Mesendoderm (in vitro differentiated cells): Measurements from ENCODE around the gene ERH. TPM values are rescaled to one million over a fixed set of nuclear protein-coding genes. Genes with fewer than 3 reads are reported as not detected.

Experiments used
- DNase-seq: peaks from one replicate; pipeline ENCODE4 v3.0.0; 2013
- H2AK5ac ChIP-seq: 2 replicates; pipeline ENCODE4 v1.6.1; 2013; ENCODE audit warnings: low read length, inconsistent platforms
- H2BK120ac ChIP-seq: 2 replicates; pipeline ENCODE4 v1.6.1; 2013; ENCODE audit warnings: low read depth, mild to moderate bottlenecking, low read length, moderate library complexity, mixed read lengths
- H2BK15ac ChIP-seq: replicated peaks from 2 replicates; pipeline ENCODE4 v1.6.1; 2013; ENCODE audit warnings: low read depth, mild to moderate bottlenecking, moderate library complexity
- H2BK5ac ChIP-seq: 2 replicates; pipeline ENCODE4 v1.6.1; 2013; ENCODE audit warnings: low read length, inconsistent platforms
- H3K18ac ChIP-seq: 2 replicates; pipeline ENCODE4 v1.6.1; 2013; ENCODE audit warnings: mild to moderate bottlenecking, low read length, mixed read lengths
- H3K23ac ChIP-seq: one replicate; pipeline ENCODE4 v1.6.1; 2013; ENCODE audit warnings: low read length
- H3K27ac ChIP-seq: 2 replicates; pipeline ENCODE4 v1.5.1; 2013; ENCODE audit warnings: low read depth, mild to moderate bottlenecking, inconsistent platforms, low read length, moderate library complexity
- H3K27me3 ChIP-seq: 2 replicates; pipeline ENCODE4 v1.6.1; 2013; ENCODE audit warnings: low read length, control low read depth, mild to moderate bottlenecking, inconsistent platforms; ENCODE audit not compliant: insufficient read depth, poor library complexity
- H3K36me3 ChIP-seq: 2 replicates; pipeline ENCODE4 v1.6.1; 2013; ENCODE audit warnings: low read length, inconsistent platforms; ENCODE audit not compliant: control insufficient read depth, insufficient read depth
- H3K4ac ChIP-seq: one replicate; pipeline ENCODE4 v1.6.1; 2013; ENCODE audit warnings: low read depth, mild to moderate bottlenecking, low read length, moderate library complexity
- H3K4me1 ChIP-seq: 2 replicates; pipeline ENCODE4 v1.6.1; 2013; ENCODE audit warnings: low read depth, low read length, inconsistent platforms; ENCODE audit not compliant: control insufficient read depth
- H3K4me2 ChIP-seq: 2 replicates; pipeline ENCODE4 v1.6.1; 2013; ENCODE audit warnings: low read length
- H3K4me3 ChIP-seq: 2 replicates; pipeline ENCODE4 v1.5.1; 2013; ENCODE audit warnings: mild to moderate bottlenecking, low read length
- H3K56ac ChIP-seq: one replicate; pipeline ENCODE4 v1.6.1; 2013; ENCODE audit warnings: low read length
- H3K79me1 ChIP-seq: 2 replicates; pipeline ENCODE4 v1.6.1; 2013; ENCODE audit warnings: low read length, inconsistent platforms
- H3K79me2 ChIP-seq: 2 replicates; pipeline ENCODE4 v1.6.1; 2013; ENCODE audit warnings: mild to moderate bottlenecking, low read length; ENCODE audit not compliant: control insufficient read depth, insufficient read depth
- H3K9ac ChIP-seq: 2 replicates; pipeline ENCODE4 v1.6.1; 2013; ENCODE audit warnings: low read length, inconsistent platforms
- H4K5ac ChIP-seq: one replicate; pipeline ENCODE4 v1.6.1; 2013; ENCODE audit warnings: low read length
- H4K8ac ChIP-seq: one replicate; pipeline ENCODE4 v1.6.1; 2013; ENCODE audit warnings: low read depth, mild to moderate bottlenecking, control low read depth, low read length, moderate library complexity
- WGBS: extraction: QIAGEN DNeasy Blood & Tissue Kit; methylation state at CpG from one replicate; pipeline ENCODE4 v1.1.7; 2013; ENCODE audit warnings: low lambda C conversion rate, missing lambda C conversion rate; ENCODE audit not compliant: insufficient coverage; ENCODE audit errors: extremely low coverage; 5-methylcytosine and 5-hydroxymethylcytosine counted together
- polyA plus RNA-seq, 2 experiments: library from polyadenylated mRNA; stranded (reverse); fragments of 200-250 nt; gene quantifications; one replicate each; pipeline ENCODE4 v1.2.3, GENCODE V29; 2013

The ERH gene
- 380 TPM for polyA plus RNA-seq (2013, experiment 1 of 2)
- polyA plus RNA-seq (2013, experiment 2 of 2) = 374 TPM

GRCh38 chr14:69398053-69398817, at the start of gene ERH, which contains the start of gene SLC39A9:
Gene ERH (minus strand): TSS chr14:69398299. CDS start chr14:69398233, 66 bp downstream.
Gene SLC39A9 (plus strand): TSS chr14:69398692. CDS start chr14:69399370, 678 bp downstream.
- H4K5ac ChIP-seq = no peak within 1 kb of the TSS
- H3K18ac ChIP-seq = peak within 1 kb of the TSS; percentile 54
- peak within 1 kb of the TSS; percentile 81 for H4K8ac ChIP-seq
- peaks cover 2% of the 10 kb centered on the region for H3K36me3 ChIP-seq
- peak within 1 kb of the TSS; percentile 92 for H3K4ac ChIP-seq
- H3K79me1 ChIP-seq = peaks cover 18% of the 10 kb centered on the region
- peak within 1 kb of the TSS; percentile 5 for H2BK5ac ChIP-seq
- peak; percentile 99 for DNase-seq
- H3K4me2 ChIP-seq = peak within 1 kb of the TSS; percentile 95
- peak within 1 kb of the TSS; percentile 32 for H3K23ac ChIP-seq
- no peak within 1 kb of the TSS for H2BK120ac ChIP-seq
- WGBS = no CpG with 5 or more reads among the region's 53 CpGs
- H3K4me1 ChIP-seq = peaks cover 5% of the 10 kb centered on the region
- peak within 1 kb of the TSS; percentile 98 for H3K56ac ChIP-seq
- peak within 1 kb of the TSS; percentile 55 for H3K27ac ChIP-seq
- H3K4me3 ChIP-seq = peak within 1 kb of the TSS; percentile 75
- H3K79me2 ChIP-seq = peaks cover 58% of the 10 kb centered on the region
- no peaks in the 10 kb centered on the region for H3K27me3 ChIP-seq
- H2AK5ac ChIP-seq = no peak within 1 kb of the TSS
- H2BK15ac ChIP-seq = no peak within 1 kb of the TSS
- peak within 1 kb of the TSS; percentile 87 for H3K9ac ChIP-seq

GRCh38 chr14:69443296-69443805, 45.3 kb upstream of the ERH start:
- no peaks in the 10 kb centered on the region for H3K79me1 ChIP-seq
- no peak overlapping the region for H3K4me3 ChIP-seq
- H4K8ac ChIP-seq = no peak overlapping the region
- H2BK5ac ChIP-seq = no peak overlapping the region
- H2BK120ac ChIP-seq = no peak overlapping the region
- no peak overlapping the region for H3K4ac ChIP-seq
- H3K27me3 ChIP-seq = no peaks in the 10 kb centered on the region
- no peak overlapping the region for H3K18ac ChIP-seq
- H3K23ac ChIP-seq = no peak overlapping the region
- DNase-seq = no peak
- H3K56ac ChIP-seq = no peak overlapping the region
- H3K4me2 ChIP-seq = no peak overlapping the region
- WGBS = no CpG with 5 or more reads among the region's 5 CpGs
- H3K36me3 ChIP-seq = no peaks in the 10 kb centered on the region
- no peak overlapping the region for H3K27ac ChIP-seq
- no peaks in the 10 kb centered on the region for H3K4me1 ChIP-seq
- H2BK15ac ChIP-seq = no peak overlapping the region
- H4K5ac ChIP-seq = no peak overlapping the region
- no peak overlapping the region for H3K9ac ChIP-seq
- H3K79me2 ChIP-seq = no peaks in the 10 kb centered on the region
- H2AK5ac ChIP-seq = no peak overlapping the region

GRCh38 chr14:69441948-69442347, 43.8 kb upstream of the ERH start:
- no peak overlapping the region for H3K9ac ChIP-seq
- no CpG with 5 or more reads among the region's 5 CpGs for WGBS

GRCh38 chr14:69439521-69440270, 41.6 kb upstream of the ERH start:
- DNase-seq = peak; percentile 26
- WGBS = no CpG with 5 or more reads among the region's 12 CpGs
- Histone ChIP-seq H3K9ac (no peak overlapping the region), H3K79me1 (peaks cover 2% of the 10 kb centered on the region), H3K36me3 (no peaks in the 10 kb centered on the region), H3K27ac (no peak overlapping the region), H3K18ac (no peak overlapping the region), H3K4me2 (no peak overlapping the region), H3K4ac (no peak overlapping the region), H2BK5ac (no peak overlapping the region), H3K23ac (no peak overlapping the region), H3K56ac (no peak overlapping the region), H4K5ac (no peak overlapping the region), H3K4me3 (no peak overlapping the region), H4K8ac (no peak overlapping the region), H2BK15ac (no peak overlapping the region), H3K27me3 (no peaks in the 10 kb centered on the region), H2BK120ac (no peak overlapping the region), H2AK5ac (no peak overlapping the region), H3K4me1 (no peaks in the 10 kb centered on the region), H3K79me2 (no peaks in the 10 kb centered on the region)

More at GRCh38 chr14:69441948-69442347, 43.8 kb upstream of the ERH start:
- Histone ChIP-seq H3K56ac (no peak overlapping the region), H4K5ac (no peak overlapping the region), H2AK5ac (no peak overlapping the region), H3K4me2 (no peak overlapping the region), H3K18ac (no peak overlapping the region), H3K4ac (no peak overlapping the region), H3K27ac (no peak overlapping the region), H2BK5ac (no peak overlapping the region), H3K4me1 (no peaks in the 10 kb centered on the region), H3K23ac (no peak overlapping the region), H3K27me3 (no peaks in the 10 kb centered on the region), H2BK120ac (no peak overlapping the region), H3K79me1 (no peaks in the 10 kb centered on the region), H4K8ac (no peak overlapping the region), H2BK15ac (no peak overlapping the region), H3K36me3 (no peaks in the 10 kb centered on the region), H3K4me3 (no peak overlapping the region), H3K79me2 (no peaks in the 10 kb centered on the region)
- DNase-seq = no peak

- Histone ChIP-seq H2BK120ac (no peak overlapping the region), H3K4me3 (no peak overlapping the region), H2BK5ac (no peak overlapping the region), H3K4me1 (no peaks in the 10 kb centered on the region), H3K27ac (no peak overlapping the region), H3K4ac (no peak overlapping the region), H3K56ac (no peak overlapping the region), H4K5ac (no peak overlapping the region), H3K79me1 (peaks cover 4% of the 10 kb centered on the region), H3K4me2 (no peak overlapping the region), H3K18ac (no peak overlapping the region), H2AK5ac (no peak overlapping the region), H4K8ac (no peak overlapping the region), H3K36me3 (no peaks in the 10 kb centered on the region), H3K23ac (no peak overlapping the region), H2BK15ac (no peak overlapping the region), H3K79me2 (no peaks in the 10 kb centered on the region), H3K9ac (no peak overlapping the region), H3K27me3 (no peaks in the 10 kb centered on the region)
- no CpG with 5 or more reads among the region's 2 CpGs for WGBS
- no peak for DNase-seq
Measured at GRCh38 chr14:69432364-69432763, 34.3 kb upstream of the ERH start.
